ENCODE measurements around the gene NBAS. TPM values are rescaled to one million over a fixed set of nuclear protein-coding genes. Genes with fewer than 3 reads are reported as not detected.
A peak's percentile ranks its signal among the peaks of the same experiment; 100 is the strongest.

Gene NBAS
- total RNA-seq, 1 experiment from 2014 or later = 59.9 TPM

DNA sequence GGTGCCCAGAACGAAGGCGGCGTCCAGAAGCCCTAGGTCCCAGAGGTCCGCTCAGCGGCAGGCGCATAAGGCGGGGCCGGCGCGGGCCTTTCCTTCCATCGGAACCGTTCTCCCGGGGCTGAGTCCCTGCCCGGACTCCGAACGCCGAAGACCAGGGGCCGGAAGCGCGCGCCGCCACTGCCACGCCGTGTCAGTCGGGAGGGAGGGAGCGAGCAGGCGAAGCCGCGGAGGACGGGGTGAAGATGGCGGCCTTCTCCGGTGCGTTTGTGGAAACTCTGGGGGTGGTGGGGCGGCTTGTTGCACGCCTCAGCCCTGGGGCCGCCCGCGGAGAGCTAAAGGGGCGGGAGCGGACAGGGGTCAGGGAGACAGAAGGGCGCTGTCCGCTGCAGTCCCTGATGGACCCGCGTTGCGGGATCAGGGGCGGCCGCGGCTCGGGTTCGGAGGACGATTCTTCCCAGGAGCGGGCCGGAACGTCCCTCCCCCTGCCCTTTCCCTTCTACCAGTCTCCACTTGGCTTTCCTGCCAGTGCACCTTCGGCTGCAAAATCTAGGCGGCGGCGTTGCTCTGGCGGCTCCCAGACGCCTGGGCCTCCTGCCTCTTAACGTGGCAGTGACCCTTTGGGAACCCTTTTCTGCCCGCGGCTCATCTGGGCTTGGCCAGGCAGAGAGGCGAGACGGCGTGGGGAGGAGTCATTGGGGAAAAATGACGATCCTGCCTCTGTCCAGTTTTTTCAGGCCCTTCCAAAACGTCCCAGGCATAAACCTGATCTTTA is 30.7 kb upstream of the NBAS start, which contains the start of gene DDX1:
Gene DDX1, plus strand, starts transcription at position 177 of the 772 bp plus-strand sequence. Its CDS starts 66 bp downstream, at position 243.
- peak; percentile 78 for DNase-seq (ENCODE audit: extremely low read depth, low read depth)

DNA sequence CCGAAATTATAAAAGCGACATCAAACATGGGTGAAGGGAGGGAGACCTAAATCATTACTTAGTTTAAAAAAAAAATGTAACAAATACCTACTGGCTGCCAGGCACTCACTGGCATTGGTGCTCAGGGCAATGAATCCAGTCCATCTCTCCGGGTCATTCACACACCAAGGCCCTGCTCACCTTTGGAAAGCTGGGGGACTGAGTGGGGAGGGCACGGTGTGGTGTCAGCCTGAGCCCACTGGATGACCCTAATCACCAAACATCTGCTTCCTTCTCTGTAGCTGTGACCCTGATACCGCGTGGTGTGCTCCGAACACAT is 30.2 kb upstream of the NBAS start:
- peak; percentile 2 for DNase-seq (ENCODE audit: extremely low read depth, low read depth)

DNA sequence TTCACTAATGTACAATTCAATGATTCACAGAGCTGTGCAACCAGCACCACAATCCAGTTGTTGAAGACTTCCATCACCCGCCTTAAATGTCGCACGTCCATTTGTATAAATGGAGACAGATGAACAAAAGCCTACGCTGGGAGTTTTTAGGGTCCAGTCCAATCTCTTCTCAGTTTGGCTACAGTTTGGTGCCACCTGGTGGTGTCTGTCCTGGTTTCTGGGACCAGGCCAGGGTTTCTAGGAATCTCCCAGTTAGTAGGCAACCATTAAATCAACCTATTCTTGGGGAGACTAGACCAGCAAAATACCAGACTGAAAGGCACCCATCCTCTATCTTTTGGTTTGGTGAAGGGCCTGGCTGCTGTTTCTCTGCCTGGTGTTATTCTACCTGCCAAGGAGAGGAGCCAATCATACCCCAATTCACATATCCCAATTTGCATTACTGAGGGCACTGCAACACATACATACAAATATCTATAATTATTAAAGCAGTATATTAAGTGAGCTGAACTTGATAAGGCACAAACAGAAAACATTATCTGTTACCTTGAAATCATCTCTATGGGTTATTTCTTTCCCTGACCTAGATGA is 27.3 kb upstream of the NBAS start:
- DNase-seq (ENCODE audit: extremely low read depth, low read depth) = peak; percentile 61

DNA sequence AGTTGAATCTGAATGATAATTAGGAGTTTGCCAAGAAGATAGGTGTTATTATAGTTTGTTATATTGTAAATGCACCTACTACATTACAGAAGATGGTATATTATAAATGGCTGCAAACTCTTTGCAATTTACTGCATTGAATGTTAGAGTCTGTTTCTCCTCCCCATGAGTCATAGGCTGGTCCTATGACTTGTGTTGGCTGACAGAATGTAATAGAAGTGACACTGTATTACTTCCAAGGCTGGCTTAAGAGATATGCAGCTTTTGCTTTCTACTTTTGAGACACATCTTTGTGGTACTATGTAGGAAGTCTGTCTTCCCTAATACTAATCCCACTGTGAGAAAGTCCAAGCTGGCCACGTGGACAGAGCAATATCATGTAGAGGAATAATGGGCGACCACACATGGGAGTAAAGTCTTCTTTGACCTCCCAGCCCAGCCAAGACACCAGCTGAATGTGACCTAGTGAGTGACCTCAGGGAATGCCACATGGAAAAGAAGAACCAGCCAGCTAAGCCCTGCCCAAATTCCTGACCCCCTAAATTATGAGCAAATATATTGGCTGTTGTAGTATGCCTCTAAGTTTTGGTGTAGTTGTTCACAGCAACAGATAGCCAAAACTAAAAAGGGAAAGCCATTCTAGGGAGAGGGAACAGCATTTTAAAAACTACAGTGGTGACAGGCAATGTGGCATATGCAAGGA is 23.8 kb upstream of the NBAS start:
- DNase-seq (ENCODE audit: extremely low read depth, low read depth) = no peak

DNA sequence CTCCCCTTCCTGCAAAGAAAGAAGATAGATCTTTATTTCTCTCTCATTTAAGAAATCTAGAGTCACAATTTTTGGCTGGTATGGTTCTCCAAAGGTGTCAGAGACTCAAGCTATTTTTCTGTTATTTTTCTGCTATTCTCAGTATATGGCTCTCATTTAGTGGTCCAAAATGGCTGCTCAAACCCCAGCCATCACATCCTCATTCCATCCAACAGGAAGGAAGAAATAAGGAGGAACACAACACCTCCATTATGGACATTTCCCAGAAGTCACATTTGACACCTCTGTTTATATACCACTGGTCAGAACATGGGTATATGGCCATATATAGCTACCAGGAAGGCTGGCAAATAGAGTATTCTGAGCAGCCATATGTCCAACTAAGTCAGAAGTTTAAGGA is 23.2 kb upstream of the NBAS start:
- DNase-seq (ENCODE audit: extremely low read depth, low read depth) = no peak

DNA sequence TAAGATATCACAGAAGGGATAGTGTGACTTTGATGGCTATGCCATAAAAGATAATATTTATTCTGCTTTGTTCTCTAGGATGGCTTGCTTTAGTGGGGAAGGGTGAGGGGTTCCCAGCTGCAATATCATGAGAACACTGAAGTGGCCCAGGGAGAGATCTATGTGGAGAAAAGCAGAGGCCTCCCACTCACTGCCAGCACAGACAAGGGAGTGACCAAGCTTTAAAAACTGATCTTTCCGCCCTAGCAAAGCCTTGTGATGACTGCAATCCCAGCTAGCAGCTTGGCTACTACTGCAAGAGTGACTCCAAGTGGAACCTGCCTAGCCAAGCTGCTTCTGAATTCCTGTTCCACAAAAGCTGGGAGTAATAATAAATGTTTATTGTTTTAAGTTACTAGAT is 22.7 kb upstream of the NBAS start:
- no peak for DNase-seq (ENCODE audit: extremely low read depth, low read depth)

DNA sequence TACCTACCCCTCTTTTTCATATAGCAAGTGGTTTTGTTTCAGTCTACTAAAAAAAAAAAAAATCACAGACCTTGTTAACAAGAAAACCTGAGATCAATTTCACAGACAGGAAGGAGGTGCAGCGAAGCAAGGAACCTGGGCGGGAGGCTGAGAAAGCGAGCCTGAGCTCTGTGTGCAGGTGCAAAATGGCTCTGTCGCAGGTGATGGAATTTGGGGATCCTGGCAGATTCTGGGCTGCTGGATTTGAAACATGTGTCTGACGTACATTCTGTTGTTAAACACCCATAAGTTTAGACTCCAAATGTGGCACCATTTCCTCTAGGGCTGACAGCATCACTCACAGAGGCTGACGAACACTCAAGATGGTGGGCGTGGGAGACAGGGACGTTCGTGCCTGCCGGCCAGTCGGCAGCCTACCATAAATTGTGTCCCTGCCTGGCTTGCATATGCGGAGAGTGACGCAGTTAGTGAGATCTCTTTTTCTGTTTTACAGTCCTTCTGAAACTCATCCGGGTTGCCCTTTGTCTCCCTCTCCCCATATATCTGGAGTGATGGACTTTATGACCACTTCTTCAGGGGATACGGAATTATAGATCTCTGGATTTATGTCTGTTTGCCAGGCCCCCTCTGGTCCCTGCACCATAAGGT is 21.7 kb upstream of the NBAS start:
- no peak for DNase-seq (ENCODE audit: extremely low read depth, low read depth)

DNA sequence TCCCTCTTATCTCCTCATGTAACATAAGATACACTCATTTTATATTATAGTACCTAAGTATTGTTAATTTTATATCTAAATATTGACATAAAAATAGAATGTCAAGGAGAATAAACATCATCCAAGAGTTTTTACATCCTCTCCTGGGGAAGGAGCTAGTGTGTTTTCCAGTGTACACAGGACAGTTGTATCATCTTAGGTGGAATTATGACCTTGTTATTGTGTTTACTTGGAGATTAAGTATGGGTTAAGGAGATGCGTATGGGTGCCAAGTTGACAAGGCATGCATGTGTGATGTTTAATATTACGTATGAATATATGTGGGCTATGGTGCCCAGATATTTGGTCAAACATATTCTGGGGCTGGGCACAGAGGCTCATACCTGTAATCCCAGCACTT is 19.3 kb upstream of the NBAS start:
- no peak for DNase-seq (ENCODE audit: extremely low read depth, low read depth)

DNA sequence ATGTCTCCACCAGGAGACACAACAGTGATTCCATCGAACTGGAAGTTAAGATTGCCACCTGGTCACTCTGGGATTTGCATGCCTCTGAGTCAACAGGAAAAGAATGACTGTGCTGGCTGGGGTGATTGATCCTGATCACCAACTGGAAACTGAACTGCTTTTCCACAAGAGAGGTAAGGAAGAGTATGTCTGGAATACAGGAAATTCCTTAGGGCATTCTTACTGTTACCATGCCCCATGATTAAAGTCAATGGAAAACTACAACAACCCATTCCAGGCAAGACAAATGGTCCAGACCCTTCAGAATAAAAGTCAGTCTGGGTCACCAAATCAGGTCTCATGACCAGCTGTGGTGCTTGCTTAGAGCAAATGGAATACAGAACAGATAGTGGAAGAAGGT is 18.5 kb upstream of the NBAS start:
- DNase-seq (ENCODE audit: extremely low read depth, low read depth) = no peak

DNA sequence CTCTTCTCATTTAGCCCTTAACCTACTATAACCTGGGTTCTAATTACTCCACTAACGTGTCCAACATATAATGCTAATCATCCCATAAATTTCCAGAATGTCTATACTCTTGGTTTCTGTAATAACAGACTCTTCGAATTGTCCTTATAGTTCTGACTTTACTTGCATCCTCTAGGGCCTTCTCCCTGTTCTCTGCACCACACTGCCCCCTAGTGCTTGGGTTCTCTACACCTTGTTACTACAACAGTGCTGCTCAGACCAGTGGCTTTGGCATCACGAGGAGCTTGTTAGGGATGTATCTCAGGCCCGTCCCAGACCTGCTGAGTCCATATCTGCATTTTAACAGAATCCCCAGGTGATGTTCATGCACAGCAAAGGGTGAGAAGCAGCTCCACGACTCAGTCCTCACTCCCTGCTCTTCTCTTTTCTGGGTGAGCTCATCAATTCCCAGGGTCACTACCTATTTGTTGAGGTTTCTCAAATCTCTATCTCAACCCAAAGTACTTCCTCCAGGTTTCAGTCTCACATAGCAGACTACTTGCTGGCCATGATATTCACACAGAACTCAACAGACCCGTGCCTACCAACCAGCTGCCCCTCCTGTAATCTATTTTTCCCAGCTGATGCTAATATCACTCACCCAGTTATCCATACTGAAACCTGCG is 16.1 kb upstream of the NBAS start:
- peak; percentile 90 for DNase-seq (ENCODE audit: extremely low read depth, low read depth)

DNA sequence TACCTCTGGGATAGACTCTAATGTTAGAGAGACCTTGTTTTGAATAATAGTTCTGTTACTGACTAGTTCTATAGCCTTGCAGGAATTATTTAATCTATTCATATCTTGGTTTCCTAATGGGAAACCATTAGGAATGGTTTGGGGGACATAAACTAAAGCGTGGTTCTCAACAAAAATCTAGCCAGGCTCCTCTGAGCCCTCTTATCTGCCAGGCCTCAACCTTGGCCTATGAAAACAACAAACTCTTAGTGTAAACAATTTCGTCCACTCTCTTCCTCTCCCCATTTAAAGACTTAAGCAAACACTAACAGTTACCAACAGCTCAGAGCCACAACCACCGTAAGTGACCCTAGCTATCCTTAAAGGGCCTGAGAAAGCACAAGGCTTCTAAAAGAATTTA is 10.6 kb upstream of the NBAS start:
- DNase-seq (ENCODE audit: extremely low read depth, low read depth) = no peak

DNA sequence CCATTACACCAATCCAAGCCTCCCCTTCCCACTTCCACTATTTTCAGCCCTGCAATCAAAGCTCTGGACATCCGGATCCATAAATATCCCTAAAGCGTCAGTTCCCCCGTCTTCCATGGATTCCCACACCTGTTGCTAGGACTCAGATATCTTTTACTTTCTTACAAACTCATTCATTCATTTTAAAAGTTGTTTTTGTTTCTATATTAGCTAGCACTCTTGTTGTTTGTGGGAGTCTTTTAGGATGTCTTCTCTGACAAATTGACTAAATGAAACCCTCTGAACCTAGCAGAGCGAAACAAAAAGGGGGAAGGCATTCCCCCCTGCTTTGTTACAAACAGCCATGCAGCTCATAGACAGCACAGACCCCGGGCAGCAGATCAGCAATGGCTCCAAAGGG is 9.0 kb upstream of the NBAS start:
- DNase-seq (ENCODE audit: extremely low read depth, low read depth) = no peak

DNA sequence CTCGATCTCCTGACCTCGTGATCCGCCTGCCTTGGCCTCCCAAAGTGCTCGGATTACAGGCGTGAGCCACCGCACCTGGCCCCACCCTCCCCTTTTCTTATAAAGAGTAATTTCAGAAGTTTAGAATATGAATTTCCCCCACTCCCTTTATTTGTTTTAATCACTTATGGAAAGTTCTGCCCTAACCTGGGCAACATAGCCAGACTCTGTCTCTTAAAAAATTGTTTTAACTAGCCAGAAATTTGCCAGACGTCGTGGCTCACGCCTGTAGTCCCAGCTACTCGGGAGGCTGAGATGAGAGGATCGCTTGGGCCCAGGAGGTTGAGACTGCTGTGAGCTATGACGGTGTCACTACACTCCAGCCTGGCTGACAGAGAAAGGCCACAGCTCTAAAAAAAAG is 7.7 kb upstream of the NBAS start:
- no peak for DNase-seq (ENCODE audit: extremely low read depth, low read depth)

DNA sequence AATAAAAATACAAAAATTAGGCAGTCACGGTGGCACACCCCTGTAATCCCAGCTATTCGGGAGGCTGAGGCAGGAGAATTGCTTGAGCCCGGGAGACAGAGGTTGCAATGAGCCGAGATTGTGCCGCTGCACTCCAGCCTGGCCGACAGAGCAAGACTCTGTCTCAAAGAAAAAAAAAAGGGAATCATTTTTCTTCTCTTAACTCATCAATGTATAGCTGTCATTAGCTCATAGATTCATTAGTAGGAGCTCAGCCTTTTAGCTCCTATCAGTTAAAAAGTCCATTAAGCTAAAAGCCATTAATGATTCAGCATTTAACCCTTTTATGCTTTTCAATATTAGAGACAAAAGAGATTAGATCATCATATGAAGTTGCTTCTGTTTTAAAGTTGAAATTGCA is 5.8 kb upstream of the NBAS start:
- no peak for DNase-seq (ENCODE audit: extremely low read depth, low read depth)

DNA sequence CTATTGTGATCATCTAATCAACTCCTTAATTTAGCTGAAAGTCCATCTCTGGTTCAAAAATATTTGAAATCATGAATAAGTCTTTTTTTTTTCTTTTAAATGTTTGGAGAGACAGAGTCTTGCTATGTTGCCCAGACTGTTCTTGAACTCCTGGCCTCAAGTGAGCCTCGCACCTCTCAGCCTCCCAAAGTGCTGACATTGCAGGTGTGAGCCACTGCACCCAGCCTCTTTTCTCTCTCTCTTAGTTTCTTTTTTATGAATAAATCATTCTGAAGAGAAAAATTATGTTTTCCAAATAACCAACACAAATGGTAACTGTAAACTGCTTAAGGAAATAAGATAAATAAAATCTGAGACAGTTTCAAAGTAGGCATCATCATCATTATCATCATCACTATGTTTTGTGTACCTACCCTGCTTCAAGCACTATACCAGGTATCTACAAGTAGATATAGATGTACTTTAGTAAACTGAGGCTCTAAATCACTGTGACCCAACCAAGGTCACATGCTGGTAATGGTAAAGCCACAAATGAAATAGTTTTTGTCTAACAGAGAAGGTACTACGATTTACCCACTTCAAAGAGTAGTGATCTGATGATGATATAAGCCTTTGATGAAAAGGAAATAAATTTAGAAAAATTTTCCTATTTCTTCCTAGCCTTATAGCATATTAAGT is 5.0 kb upstream of the NBAS start:
- no peak for DNase-seq (ENCODE audit: extremely low read depth, low read depth)

DNA sequence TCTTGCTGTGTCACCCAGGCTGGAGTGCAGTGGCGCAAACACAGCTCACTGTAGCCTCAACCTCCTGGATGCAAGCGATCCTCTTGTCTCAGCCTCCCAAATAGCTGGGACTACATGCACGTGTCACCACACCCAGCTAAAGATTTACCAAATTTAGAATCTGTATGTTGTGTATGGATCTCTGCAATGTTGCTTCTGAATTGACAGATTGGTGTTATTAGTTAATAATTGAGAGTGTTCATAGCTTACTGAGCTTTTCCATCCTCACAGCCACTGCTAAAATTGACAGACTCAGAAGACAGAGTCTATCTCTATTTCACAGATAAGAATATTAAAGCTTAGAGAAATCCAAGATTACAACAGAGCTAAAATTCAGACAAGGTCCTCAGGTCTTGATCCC is 4.3 kb upstream of the NBAS start:
- DNase-seq (ENCODE audit: extremely low read depth, low read depth) = no peak

DNA sequence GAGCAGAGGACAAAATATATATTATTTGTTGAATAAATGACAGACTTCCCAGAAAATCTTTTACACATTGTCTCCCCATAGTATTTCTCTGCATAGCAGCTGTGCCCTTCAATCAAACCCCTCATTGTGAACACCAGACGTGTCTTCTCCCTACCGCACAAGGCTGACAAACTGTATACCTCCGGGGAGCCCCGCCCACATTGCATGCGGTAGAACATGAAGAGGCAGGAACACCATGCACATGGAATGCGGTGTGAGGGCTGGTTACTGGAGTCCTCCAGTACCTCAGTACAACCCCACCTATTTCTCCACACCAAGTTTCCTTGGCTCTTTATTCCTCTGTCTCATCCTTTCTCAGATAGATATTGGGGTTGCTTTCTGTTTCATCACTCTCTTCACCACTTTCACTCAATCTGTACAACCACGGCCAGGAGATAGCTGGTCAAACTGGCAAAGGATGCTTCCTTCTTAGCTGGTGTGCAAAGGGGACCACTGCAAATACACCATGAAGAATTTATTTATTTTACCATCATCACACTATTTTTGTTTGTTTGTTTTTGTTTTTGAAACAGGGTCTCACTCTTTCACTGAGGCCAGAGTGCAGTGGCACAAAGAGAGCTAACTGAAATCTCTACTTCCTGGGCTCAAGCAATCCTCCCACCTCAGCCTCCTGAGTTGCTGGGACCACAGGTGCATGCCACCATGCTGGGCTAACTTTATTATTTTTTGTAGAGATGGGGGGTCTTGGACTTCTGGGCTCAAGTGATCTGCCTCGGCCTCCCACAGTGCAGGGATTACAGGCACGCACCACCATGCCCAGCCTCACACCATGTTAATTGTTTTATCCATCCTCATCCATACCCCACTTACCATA is 2.3 kb upstream of the NBAS start:
- no peak for DNase-seq (ENCODE audit: extremely low read depth, low read depth)

DNA sequence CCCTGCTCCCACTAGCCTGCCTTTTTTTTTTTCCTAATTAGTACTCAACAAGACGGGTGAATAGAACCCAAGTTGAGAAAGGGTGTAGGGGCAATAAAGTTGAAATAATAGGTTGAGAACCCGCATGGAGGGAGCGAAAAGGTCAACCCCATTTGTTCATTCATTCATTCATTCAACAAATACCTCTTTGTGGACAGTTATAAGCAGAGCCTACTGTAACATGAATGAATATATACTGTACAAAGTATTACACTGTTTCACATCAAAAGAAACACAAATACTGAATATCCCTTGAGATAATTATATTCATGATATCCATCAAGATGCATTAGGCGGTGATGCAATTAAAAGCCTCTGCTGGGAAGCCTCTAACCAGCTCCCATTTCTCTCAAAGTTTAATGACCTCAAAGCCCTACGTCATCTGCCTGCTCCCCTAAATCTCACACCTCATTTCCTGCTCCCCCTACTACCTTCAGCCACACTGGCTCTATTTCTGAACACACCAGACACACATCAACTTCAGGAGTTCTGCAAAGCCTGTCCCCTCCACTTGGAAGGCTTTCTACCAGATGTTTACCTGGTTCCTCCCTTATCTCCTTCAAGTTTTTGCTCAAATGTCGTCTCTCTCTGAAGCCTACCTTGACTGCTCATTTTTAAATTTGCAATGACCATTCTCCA is 1.4 kb upstream of the NBAS start:
- no peak for DNase-seq (ENCODE audit: extremely low read depth, low read depth)

Data from NCI-H460 (cell line).